PC-9 (cell line): ENCODE measurements around the gene BOLA2. TPM values are rescaled to one million over a fixed set of nuclear protein-coding genes. Genes with fewer than 3 reads are reported as not detected.
"Not testable (repeated sequence)": the region's sequence is repeated elsewhere in the genome, so short reads cannot be mapped to it uniquely, and the experiment has no call there.

Experiments used
- BruUV-seq: library from RNA; stranded (reverse); fragments of 400-500 nt; replicated peaks from 2 replicates; lab custom pipeline; 2021; lab: Mats Ljungman, UMichigan
- CTCF ChIA-PET: fragments of 300-600 bp; sonication (Branson Sonifier 250); formaldehyde crosslinking; loops from one replicate; lab custom pipeline; 2022; ENCODE audit warnings: antibody characterized with exemption; lab: Charles Lee
- POLR2A ChIA-PET: fragments of 300-600 bp; sonication (Branson Sonifier 250); formaldehyde crosslinking; loops from one replicate; lab custom pipeline; 2022; ENCODE audit warnings: antibody characterized with exemption; ENCODE audit not compliant: unreplicated experiment; lab: Charles Lee
- DNase-seq, 2 experiments: peaks; one replicate each; pipeline versions ENCODE4 v3.0.0 to v3.0.0-alpha.2; 2015 to 2022; ENCODE audit warnings: mixed read lengths in 1 of 2
- H2AFZ ChIP-seq: fragments of 200-600 bp; sonication (generic); 2 replicates; pipeline ENCODE4 v1.8.1; 2017; ENCODE audit warnings: antibody characterized with exemption
- H3F3A ChIP-seq: fragments of 200-600 bp; sonication (generic); 2 replicates; pipeline ENCODE4 v1.8.1; 2017; ENCODE audit warnings: antibody characterized with exemption, mild to moderate bottlenecking, low read depth; ENCODE audit not compliant: insufficient read depth
- H3K27ac ChIP-seq: fragments of 200-600 bp; sonication (generic); 2 replicates; pipeline ENCODE4 v1.6.1; 2016; ENCODE audit warnings: mixed run types
- H3K27me3 ChIP-seq: fragments of 200-600 bp; sonication (generic); 2 replicates; pipeline ENCODE4 v1.6.1; 2016; ENCODE audit warnings: low read depth, mixed run types; ENCODE audit not compliant: insufficient read depth
- H3K36me3 ChIP-seq: fragments of 200-600 bp; sonication (generic); 2 replicates; pipeline ENCODE4 v1.6.1; 2016; ENCODE audit warnings: low read depth, mixed run types
- H3K4me1 ChIP-seq: fragments of 200-600 bp; sonication (generic); replicated peaks from 2 replicates; pipeline ENCODE4 v1.6.1; 2016; ENCODE audit warnings: mixed run types; ENCODE audit not compliant: insufficient read depth
- H3K4me2 ChIP-seq: fragments of 200-600 bp; sonication (generic); 2 replicates; pipeline ENCODE4 v1.6.1; 2017; ENCODE audit warnings: mixed run types
- H3K4me3 ChIP-seq: fragments of 200-600 bp; sonication (generic); 2 replicates; pipeline ENCODE4 v1.6.1; 2016; ENCODE audit warnings: mixed run types
- H3K79me2 ChIP-seq: fragments of 200-600 bp; sonication (generic); 2 replicates; pipeline ENCODE4 v1.6.1; 2017; ENCODE audit warnings: low read depth, mixed run types
- H3K9me2 ChIP-seq: fragments of 200-600 bp; sonication (generic); 2 replicates; pipeline ENCODE4 v1.8.1; 2017; ENCODE audit warnings: mild to moderate bottlenecking; ENCODE audit not compliant: insufficient read depth
- H3K9me3 ChIP-seq: fragments of 200-600 bp; sonication (generic); 2 replicates; pipeline ENCODE4 v1.8.1; 2016; ENCODE audit warnings: low read depth; ENCODE audit not compliant: insufficient read depth
- H4K20me1 ChIP-seq: fragments of 200-600 bp; sonication (generic); 2 replicates; pipeline ENCODE4 v1.8.1; 2017; ENCODE audit not compliant: insufficient read depth
- intact Hi-C: fragments of 100-400 bp; cut with micrococcal nuclease; formaldehyde crosslinking; loops from one replicate; pipeline ENCODE4 v1.10.0; 2022; ENCODE audit not compliant: unreplicated experiment
- total RNA-seq: library from RNA; stranded (reverse); gene quantifications from 2 replicates; pipeline ENCODE4 v1.2.3, GENCODE V29; 2021

Gene BOLA2
- total RNA-seq, 1 experiment from 2014 or later: 22.6 TPM

DNA sequence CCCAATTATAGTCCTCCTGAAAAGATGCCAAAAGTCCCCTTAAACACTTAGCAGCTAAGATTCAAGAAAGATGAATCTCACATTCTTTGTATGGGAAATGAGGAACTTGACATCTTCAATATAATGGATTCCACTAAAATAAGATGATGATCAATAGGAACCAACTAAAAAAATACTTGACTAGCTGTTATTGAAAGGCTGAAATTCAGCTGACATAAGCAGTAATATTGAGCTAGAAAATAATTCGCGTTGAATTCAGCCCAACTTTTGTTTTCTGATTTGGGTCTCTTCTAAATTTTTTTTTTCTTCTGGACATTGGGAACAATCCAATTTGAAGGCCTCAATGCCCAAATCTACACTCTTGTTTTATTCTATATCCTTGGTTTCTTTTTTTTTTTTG is 30.6 kb downstream of the BOLA2 start:
- DNase-seq, H3K9me3 ChIP-seq, H3K4me1 ChIP-seq, H3K79me2 ChIP-seq, H3K4me2 ChIP-seq, H2AFZ ChIP-seq, BruUV-seq, H3K36me3 ChIP-seq, H3K4me3 ChIP-seq, H3K27me3 ChIP-seq, H3K27ac ChIP-seq, CTCF ChIA-PET, H4K20me1 ChIP-seq, H3K9me2 ChIP-seq, H3F3A ChIP-seq, intact Hi-C loops: not testable (repeated sequence)
- POLR2A ChIA-PET: interaction anchor here (0.5 kb wide), 1 partner anchor 827 kb away, joined by 11 read pairs; the partner anchor contains the start of gene SULT1A2

- POLR2A ChIA-PET, H3K9me2 ChIP-seq, H3K4me1 ChIP-seq, H3K36me3 ChIP-seq, H3F3A ChIP-seq, BruUV-seq, intact Hi-C loops, H3K4me2 ChIP-seq, CTCF ChIA-PET, H4K20me1 ChIP-seq, H3K9me3 ChIP-seq, H3K4me3 ChIP-seq, H3K27ac ChIP-seq, H2AFZ ChIP-seq, H3K27me3 ChIP-seq, H3K79me2 ChIP-seq: not testable (repeated sequence)
- DNase-seq: peak in 1 of 2 experiments; percentile 40
These were observed 48.9 kb downstream of the BOLA2 start for GRCh38 chr16:29405249-29405648.

Other genes with a start within 250 kb of the BOLA2 start
- 3.7 and 4.5 TPM in 2 replicates for gene NPIPB11, start 47.6 kb downstream of the BOLA2 start, total RNA-seq
- 94.6 and 149 TPM in 2 replicates for gene SLX1B, start 182 bp upstream of the BOLA2 start, total RNA-seq
- 11.1 and 16.7 TPM in 2 replicates for gene SULT1A4, start 5.6 kb upstream of the BOLA2 start, total RNA-seq
- 108 and 166 TPM in 2 replicates for gene NPIPB12, start 52.1 kb upstream of the BOLA2 start, total RNA-seq
- 0.15 and 0.17 TPM in 2 replicates for gene SPN, start 208.9 kb upstream of the BOLA2 start, total RNA-seq
- 247 and 310 TPM in 2 replicates for gene QPRT, start 224.8 kb upstream of the BOLA2 start, total RNA-seq